ENCODE measurements around the gene GGTLC2.

The GGTLC2 gene

GRCh38 chr22:22691055-22691454, 46.6 kb downstream of the GGTLC2 start:
- Histone ChIP-seq H3K9me3 (ENCODE audit: control insufficient read depth, low read length) (no peaks in the 10 kb centered on the region), H3K4me3 (ENCODE audit: low read length) (no peak overlapping the region), H3K36me3 (ENCODE audit: control insufficient read depth, insufficient read depth, low read length) (no peaks in the 10 kb centered on the region), H3K4me1 (ENCODE audit: control insufficient read depth, insufficient read depth, low read length) (peaks cover 38% of the 10 kb centered on the region), H3K27me3 (ENCODE audit: control insufficient read depth, insufficient read depth, low read length) (no peaks in the 10 kb centered on the region), H3K9ac (ENCODE audit: low read length) (no peak overlapping the region)

GRCh38 chr22:22691716-22692701, 47.6 kb downstream of the GGTLC2 start:
- Histone ChIP-seq H3K9ac (ENCODE audit: low read length) (no peak overlapping the region), H3K9me3 (ENCODE audit: control insufficient read depth, low read length) (no peaks in the 10 kb centered on the region), H3K4me3 (ENCODE audit: low read length) (no peak overlapping the region), H3K36me3 (ENCODE audit: control insufficient read depth, insufficient read depth, low read length) (no peaks in the 10 kb centered on the region), H3K4me1 (ENCODE audit: control insufficient read depth, insufficient read depth, low read length) (peaks cover 38% of the 10 kb centered on the region), H3K27me3 (ENCODE audit: control insufficient read depth, insufficient read depth, low read length) (no peaks in the 10 kb centered on the region)

GRCh38 chr22:22692707-22693530, 48.5 kb downstream of the GGTLC2 start:
- H3K4me1 ChIP-seq (ENCODE audit: control insufficient read depth, insufficient read depth, low read length) = peaks cover 38% of the 10 kb centered on the region
- H3K9me3 ChIP-seq (ENCODE audit: control insufficient read depth, low read length) = no peaks in the 10 kb centered on the region
- H3K27me3 ChIP-seq (ENCODE audit: control insufficient read depth, insufficient read depth, low read length) = no peaks in the 10 kb centered on the region
- H3K36me3 ChIP-seq (ENCODE audit: control insufficient read depth, insufficient read depth, low read length) = no peaks in the 10 kb centered on the region
- H3K4me3 ChIP-seq (ENCODE audit: low read length) = no peak overlapping the region
- no peak overlapping the region for H3K9ac ChIP-seq (ENCODE audit: low read length)

GRCh38 chr22:22693531-22693884, 49.1 kb downstream of the GGTLC2 start:
- H3K9ac ChIP-seq (ENCODE audit: low read length) = no peak overlapping the region
- no peaks in the 10 kb centered on the region for H3K9me3 ChIP-seq (ENCODE audit: control insufficient read depth, low read length)
- no peaks in the 10 kb centered on the region for H3K27me3 ChIP-seq (ENCODE audit: control insufficient read depth, insufficient read depth, low read length)
- H3K4me1 ChIP-seq (ENCODE audit: control insufficient read depth, insufficient read depth, low read length) = peaks cover 38% of the 10 kb centered on the region
- no peak overlapping the region for H3K4me3 ChIP-seq (ENCODE audit: low read length)
- no peaks in the 10 kb centered on the region for H3K36me3 ChIP-seq (ENCODE audit: control insufficient read depth, insufficient read depth, low read length)

- no peaks in the 10 kb centered on the region for H3K27me3 ChIP-seq (ENCODE audit: control insufficient read depth, insufficient read depth, low read length)
- H3K36me3 ChIP-seq (ENCODE audit: control insufficient read depth, insufficient read depth, low read length) = no peaks in the 10 kb centered on the region
- H3K9ac ChIP-seq (ENCODE audit: low read length) = no peak overlapping the region
- no peak overlapping the region for H3K4me3 ChIP-seq (ENCODE audit: low read length)
- peaks cover 38% of the 10 kb centered on the region for H3K4me1 ChIP-seq (ENCODE audit: control insufficient read depth, insufficient read depth, low read length)
- H3K9me3 ChIP-seq (ENCODE audit: control insufficient read depth, low read length) = no peaks in the 10 kb centered on the region
Observed at GRCh38 chr22:22694106-22694505, 49.7 kb downstream of the GGTLC2 start.

- Histone ChIP-seq H3K4me3 (ENCODE audit: low read length) (no peak overlapping the region), H3K36me3 (ENCODE audit: control insufficient read depth, insufficient read depth, low read length) (no peaks in the 10 kb centered on the region), H3K9me3 (ENCODE audit: control insufficient read depth, low read length) (no peaks in the 10 kb centered on the region), H3K4me1 (ENCODE audit: control insufficient read depth, insufficient read depth, low read length) (peaks cover 38% of the 10 kb centered on the region), H3K27me3 (ENCODE audit: control insufficient read depth, insufficient read depth, low read length) (no peaks in the 10 kb centered on the region), H3K9ac (ENCODE audit: low read length) (no peak overlapping the region)
Observed at GRCh38 chr22:22696104-22696503, 51.7 kb downstream of the GGTLC2 start.

Measured in mucosa of stomach (tissue), 1 donor.